Activated CD4-positive, alpha-beta T cell treated with anti-CD3 and anti-CD28 coated beads, Interleukin-2, amount 10 ng/mL, durations not matched to agents 24 days and 14 days (primary cell): ENCODE results near the gene CISH. TPM values are rescaled to one million over a fixed set of nuclear protein-coding genes. Genes with fewer than 3 reads are reported as not detected.

ENCODE experiments used
- DNase-seq: peaks from one replicate; pipeline ENCODE4 v3.0.0; 2022
- H3K27ac Mint-ChIP-seq: one replicate; pipeline ENCODE4 v1.8.0; 2022; ENCODE audit warnings: mild to moderate bottlenecking, mixed read lengths
- H3K27me3 Mint-ChIP-seq: one replicate; pipeline ENCODE4 v1.8.0; 2022; ENCODE audit warnings: mixed read lengths
- H3K36me3 Mint-ChIP-seq: one replicate; pipeline ENCODE4 v1.8.0; 2022; ENCODE audit warnings: low read depth, mild to moderate bottlenecking, mixed read lengths
- H3K4me1 Mint-ChIP-seq: one replicate; pipeline ENCODE4 v1.8.0; 2021; ENCODE audit warnings: mixed read lengths
- H3K4me3 Mint-ChIP-seq: one replicate; pipeline ENCODE4 v1.8.0; 2022; ENCODE audit warnings: mild to moderate bottlenecking, moderate library complexity, mixed read lengths
- H3K9me3 Mint-ChIP-seq: one replicate; pipeline ENCODE4 v1.8.0; 2021; ENCODE audit warnings: mixed read lengths
- intact Hi-C: fragments of 100-400 bp; cut with micrococcal nuclease; formaldehyde crosslinking; loops from one replicate; pipeline ENCODE4 v1.15.1; 2023
- total RNA-seq: library from RNA; stranded (reverse); gene quantifications from 2 replicates; pipeline ENCODE4 v1.2.3, GENCODE V29; 2022

Gene CISH
- total RNA-seq, 1 donor from 2014 or later: 359 TPM

DNA sequence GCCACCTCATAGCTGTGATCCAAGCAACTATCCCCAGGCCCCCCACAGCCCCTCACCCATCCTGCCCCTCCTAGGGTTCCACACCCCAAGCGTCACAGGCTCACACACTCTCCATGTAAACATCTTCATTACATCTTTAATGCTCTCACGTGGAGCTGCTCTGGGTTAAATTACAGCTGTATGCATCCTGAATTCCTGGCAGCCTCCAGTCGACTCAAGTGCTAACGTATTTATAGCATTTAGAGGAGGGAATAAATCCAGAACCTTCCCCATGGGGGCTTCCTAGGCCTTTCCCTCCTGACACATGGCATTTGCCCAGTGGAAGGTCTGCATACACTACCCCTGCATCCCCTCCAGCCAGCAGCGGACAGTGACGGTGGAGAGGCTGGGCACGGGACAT, 53.7 kb downstream of the CISH start:
- Mint-ChIP-seq H3K9me3 (no peaks in the 10 kb centered on the region), H3K27me3 (peaks cover 2% of the 10 kb centered on the region), H3K27ac (no peak overlapping the region), H3K4me1 (peaks cover 9% of the 10 kb centered on the region), H3K36me3 (peaks cover 16% of the 10 kb centered on the region), H3K4me3 (no peak overlapping the region)
- intact Hi-C loops: no loop called here
- DNase-seq: no peak

DNA sequence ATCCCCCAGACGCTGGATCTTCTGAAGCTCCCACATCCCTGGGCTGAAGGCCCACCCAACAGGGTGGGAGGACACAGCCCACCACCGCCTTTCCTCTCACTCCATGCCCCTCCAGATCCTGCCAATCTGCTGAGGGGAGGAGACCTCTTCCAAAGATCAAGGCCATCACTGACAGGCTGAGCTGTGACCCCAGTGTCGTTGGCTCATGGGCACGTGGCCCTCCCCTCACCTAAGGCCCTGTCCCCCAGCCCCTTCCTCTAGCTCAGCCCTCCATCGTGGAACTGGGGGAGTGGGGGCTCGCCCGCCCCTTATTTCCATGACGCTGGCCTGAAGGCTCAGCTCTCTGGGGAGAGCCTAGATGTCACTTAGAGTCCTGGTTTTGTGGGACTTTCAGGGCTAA, 54.5 kb downstream of the CISH start:
- no peak overlapping the region for H3K27ac Mint-ChIP-seq
- no peak overlapping the region for H3K4me3 Mint-ChIP-seq
- H3K27me3 Mint-ChIP-seq: peaks cover 2% of the 10 kb centered on the region
- peaks cover 12% of the 10 kb centered on the region for H3K4me1 Mint-ChIP-seq
- peaks cover 16% of the 10 kb centered on the region for H3K36me3 Mint-ChIP-seq
- intact Hi-C loops: no loop called here
- no peak for DNase-seq
- H3K9me3 Mint-ChIP-seq: no peaks in the 10 kb centered on the region

Other genes with a start within 250 kb of the CISH start
- 0.23 and 0.62 TPM in 2 replicates for gene CACNA2D2, start 108.1 kb downstream of the CISH start, total RNA-seq
- 32.6 and 35.4 TPM in 2 replicates for gene C3orf18, start 44.0 kb downstream of the CISH start, total RNA-seq
- 62.9 and 66.0 TPM in 2 replicates for gene HEMK1, start 42.3 kb downstream of the CISH start, total RNA-seq
- gene MAPKAPK3, start 5.4 kb upstream of the CISH start, total RNA-seq: 199 and 207 TPM in 2 replicates
- gene DOCK3, start 63.2 kb upstream of the CISH start, total RNA-seq: 1.7 and 1.8 TPM in 2 replicates